Bronchial epithelial cell (primary cell): ENCODE measurements around the gene SLC24A3. TPM values are rescaled to one million over a fixed set of nuclear protein-coding genes. Genes with fewer than 3 reads are reported as not detected.

Source experiments
- DNase-seq: peaks from one replicate; pipeline ENCODE4 v3.0.0-alpha.2; 2010; ENCODE audit warnings: low read depth
- FAIRE-seq: peaks from 2 replicates; lab custom pipeline; 2011; peaks lifted over from hg19 to GRCh38; lab: Jason Lieb, UNC
- H3K27me3 ChIP-seq: 2 replicates; pipeline ENCODE4 v1.5.1; 2011; ENCODE audit warnings: low read length; ENCODE audit not compliant: control insufficient read depth, insufficient read depth
- H3K36me3 ChIP-seq: 2 replicates; pipeline ENCODE4 v1.5.1; 2011; ENCODE audit warnings: low read length; ENCODE audit not compliant: control insufficient read depth, insufficient read depth
- H3K4me3 ChIP-seq: 2 replicates; pipeline ENCODE4 v1.5.1; 2011; ENCODE audit warnings: mild to moderate bottlenecking, low read depth, low read length, control low read depth
- total RNA-seq: library from RNA; depleted of rRNA; stranded (reverse); fragments of >200 nt; gene quantifications from 2 replicates; pipeline ENCODE4 v1.2.1, GENCODE V29; 2014
- TF ChIP-seq, protein P1 (sequence below): IDR thresholded peaks from 2 replicates; pipeline ENCODE4 v1.5.1; 2011; ENCODE audit warnings: mild to moderate bottlenecking, moderate library complexity, low read length, control low read depth, inconsistent platforms; ENCODE audit not compliant: insufficient read depth, severe bottlenecking

Gene SLC24A3
- total RNA-seq, 1 donor from 2014 or later, result under 0.01 TPM

DNA sequence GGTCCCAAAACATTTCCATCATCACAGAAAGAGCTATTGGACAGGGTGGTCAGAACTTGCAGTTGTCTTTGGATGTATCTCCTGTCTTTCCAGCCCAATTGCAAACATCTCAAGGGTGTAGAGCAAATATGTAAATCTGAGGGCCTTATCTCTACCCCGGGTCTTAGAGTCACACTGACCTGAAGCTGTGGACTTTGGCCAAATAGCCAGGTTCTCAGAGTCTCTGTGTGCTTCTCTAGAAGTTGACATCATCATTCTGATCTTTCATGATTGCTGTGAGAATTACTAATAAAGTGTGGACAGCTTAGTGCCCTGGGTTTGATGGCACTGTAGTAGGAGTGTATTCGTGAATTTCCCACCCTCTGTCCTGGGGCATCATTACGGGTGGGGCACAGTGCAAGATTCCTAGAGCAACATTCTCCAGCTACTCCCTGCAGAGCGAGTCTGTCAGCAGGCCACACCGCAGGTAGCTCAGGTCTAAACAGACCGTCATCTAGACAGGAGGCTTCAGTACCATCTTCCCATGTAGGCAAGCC, 71.1 kb downstream of the SLC24A3 start:
- Histone ChIP-seq H3K4me3 (no peak overlapping the region), H3K36me3 (no peaks in the 10 kb centered on the region), H3K27me3 (no peaks in the 10 kb centered on the region)
- no peak for DNase-seq
- TF ChIP-seq, protein P1, sequence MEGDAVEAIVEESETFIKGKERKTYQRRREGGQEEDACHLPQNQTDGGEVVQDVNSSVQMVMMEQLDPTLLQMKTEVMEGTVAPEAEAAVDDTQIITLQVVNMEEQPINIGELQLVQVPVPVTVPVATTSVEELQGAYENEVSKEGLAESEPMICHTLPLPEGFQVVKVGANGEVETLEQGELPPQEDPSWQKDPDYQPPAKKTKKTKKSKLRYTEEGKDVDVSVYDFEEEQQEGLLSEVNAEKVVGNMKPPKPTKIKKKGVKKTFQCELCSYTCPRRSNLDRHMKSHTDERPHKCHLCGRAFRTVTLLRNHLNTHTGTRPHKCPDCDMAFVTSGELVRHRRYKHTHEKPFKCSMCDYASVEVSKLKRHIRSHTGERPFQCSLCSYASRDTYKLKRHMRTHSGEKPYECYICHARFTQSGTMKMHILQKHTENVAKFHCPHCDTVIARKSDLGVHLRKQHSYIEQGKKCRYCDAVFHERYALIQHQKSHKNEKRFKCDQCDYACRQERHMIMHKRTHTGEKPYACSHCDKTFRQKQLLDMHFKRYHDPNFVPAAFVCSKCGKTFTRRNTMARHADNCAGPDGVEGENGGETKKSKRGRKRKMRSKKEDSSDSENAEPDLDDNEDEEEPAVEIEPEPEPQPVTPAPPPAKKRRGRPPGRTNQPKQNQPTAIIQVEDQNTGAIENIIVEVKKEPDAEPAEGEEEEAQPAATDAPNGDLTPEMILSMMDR, result no peak
- FAIRE-seq, result no peak

DNA sequence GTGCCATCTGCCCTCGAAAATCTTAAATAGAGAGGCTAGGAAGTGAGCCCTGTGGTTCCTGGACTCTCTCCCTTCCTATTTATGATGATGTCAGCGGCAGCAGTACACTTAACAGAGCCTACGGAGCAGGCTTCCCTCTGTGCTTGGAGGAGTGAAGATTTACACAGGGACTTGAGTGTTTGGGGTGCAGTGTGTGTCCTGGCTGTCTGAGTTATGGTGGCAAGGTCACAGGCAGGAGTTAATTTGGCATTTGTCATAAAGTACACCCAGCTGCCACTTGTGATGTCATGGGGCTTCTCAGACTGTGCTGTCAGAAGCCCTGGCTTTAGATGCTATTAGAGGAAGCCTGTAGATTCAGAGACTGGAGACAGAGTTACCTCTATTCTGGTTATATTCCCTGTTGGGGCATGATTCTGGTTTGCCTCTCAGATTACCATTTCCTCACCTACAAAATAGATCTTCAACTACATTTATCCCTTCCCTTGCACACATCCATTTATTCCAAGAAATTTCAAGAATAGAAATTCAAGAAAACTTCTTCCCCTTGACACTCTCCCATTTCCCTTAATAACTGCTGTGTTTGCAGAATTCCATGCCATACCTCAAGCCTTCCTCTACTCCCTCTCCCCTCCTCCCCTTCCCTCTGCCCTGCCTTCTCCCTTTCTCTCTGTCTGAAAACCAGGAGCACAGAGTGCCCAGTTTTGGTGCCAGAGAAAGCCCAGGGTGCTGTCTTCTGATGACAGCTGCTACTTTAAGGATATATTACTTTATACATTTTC, 72.1 kb downstream of the SLC24A3 start:
- H3K4me3 ChIP-seq, result no peak overlapping the region
- DNase-seq, result no peak
- H3K36me3 ChIP-seq, result no peaks in the 10 kb centered on the region
- no peaks in the 10 kb centered on the region for H3K27me3 ChIP-seq
- no peak for FAIRE-seq
- TF ChIP-seq, protein P1, result no peak

GRCh38 chr20:19285436-19285835, 73.0 kb downstream of the SLC24A3 start:
- H3K36me3 ChIP-seq, result no peaks in the 10 kb centered on the region
- TF ChIP-seq, protein P1, result no peak
- FAIRE-seq (no peak), DNase-seq (no peak)
- no peak overlapping the region for H3K4me3 ChIP-seq
- H3K27me3 ChIP-seq, result no peaks in the 10 kb centered on the region

DNA sequence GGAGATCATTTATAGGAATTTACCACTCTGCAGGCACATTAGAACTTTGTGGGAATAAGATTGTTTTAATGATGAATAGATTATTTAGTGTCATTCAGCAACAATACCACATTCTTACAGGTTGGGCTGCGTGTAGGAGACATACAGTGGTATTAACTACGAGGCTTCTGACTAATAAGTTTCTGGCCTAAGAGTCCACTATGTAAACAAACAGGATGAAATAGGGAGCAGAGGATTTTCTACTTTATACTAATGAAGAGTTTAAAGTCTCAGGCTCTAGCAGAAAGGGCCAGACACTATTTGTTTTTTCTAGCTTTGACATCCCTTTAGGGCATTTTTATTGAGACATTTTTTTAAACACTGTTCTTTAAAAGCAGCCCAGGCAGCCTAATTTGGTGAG, 75.6 kb downstream of the SLC24A3 start:
- no peak for FAIRE-seq
- Histone ChIP-seq H3K4me3 (no peak overlapping the region), H3K27me3 (no peaks in the 10 kb centered on the region), H3K36me3 (no peaks in the 10 kb centered on the region)
- TF ChIP-seq, protein P1, result no peak
- DNase-seq, result no peak

DNA sequence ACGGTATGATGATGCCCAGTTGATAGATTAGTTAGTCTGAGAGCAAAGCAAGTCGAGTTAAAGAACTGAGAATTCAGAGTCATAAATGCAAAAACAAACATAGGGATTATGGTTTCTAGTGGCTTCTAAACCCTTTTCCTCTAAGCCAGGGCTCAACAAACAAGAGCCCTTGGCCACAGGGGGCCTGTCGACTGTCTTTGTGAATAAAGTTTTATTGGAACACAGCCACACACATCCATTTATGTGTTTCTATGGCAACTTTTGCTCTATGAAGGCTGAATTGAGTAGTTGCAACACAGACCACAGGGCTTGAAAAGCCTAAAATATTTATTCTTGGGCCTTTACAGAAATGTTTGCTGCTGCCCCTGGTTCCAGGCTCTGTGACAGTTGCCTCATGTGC, 76.2 kb downstream of the SLC24A3 start:
- no peak for FAIRE-seq
- TF ChIP-seq, protein P1, result no peak
- no peak for DNase-seq

More for the DNA sequence above, 76.2 kb downstream of the SLC24A3 start:
- H3K4me3 ChIP-seq, result no peak overlapping the region
- no peaks in the 10 kb centered on the region for H3K36me3 ChIP-seq
- no peaks in the 10 kb centered on the region for H3K27me3 ChIP-seq
